Measurements from ENCODE around the gene TMEM139.

Gene TMEM139

DNA sequence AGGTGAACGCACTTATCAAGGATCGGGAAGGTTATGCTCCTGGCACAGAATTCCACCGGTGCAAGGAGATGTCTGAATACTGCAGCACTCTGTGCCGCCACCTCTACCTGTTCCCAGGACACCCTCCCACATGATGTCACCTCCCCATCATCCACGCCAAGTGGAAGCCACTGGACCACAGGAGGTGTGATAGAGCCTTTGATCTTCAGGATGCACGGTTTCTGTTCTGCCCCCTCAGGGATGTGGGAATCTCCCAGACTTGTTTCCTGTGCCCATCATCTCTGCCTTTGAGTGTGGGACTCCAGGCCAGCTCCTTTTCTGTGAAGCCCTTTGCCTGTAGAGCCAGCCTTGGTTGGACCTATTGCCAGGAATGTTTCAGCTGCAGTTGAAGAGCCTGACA lies 20.2 kb downstream of the TMEM139 start:
- H4K20me1 ChIP-seq (ENCODE audit: insufficient read depth), result no peaks in the 10 kb centered on the region
- TF ChIP-seq, protein P1, sequence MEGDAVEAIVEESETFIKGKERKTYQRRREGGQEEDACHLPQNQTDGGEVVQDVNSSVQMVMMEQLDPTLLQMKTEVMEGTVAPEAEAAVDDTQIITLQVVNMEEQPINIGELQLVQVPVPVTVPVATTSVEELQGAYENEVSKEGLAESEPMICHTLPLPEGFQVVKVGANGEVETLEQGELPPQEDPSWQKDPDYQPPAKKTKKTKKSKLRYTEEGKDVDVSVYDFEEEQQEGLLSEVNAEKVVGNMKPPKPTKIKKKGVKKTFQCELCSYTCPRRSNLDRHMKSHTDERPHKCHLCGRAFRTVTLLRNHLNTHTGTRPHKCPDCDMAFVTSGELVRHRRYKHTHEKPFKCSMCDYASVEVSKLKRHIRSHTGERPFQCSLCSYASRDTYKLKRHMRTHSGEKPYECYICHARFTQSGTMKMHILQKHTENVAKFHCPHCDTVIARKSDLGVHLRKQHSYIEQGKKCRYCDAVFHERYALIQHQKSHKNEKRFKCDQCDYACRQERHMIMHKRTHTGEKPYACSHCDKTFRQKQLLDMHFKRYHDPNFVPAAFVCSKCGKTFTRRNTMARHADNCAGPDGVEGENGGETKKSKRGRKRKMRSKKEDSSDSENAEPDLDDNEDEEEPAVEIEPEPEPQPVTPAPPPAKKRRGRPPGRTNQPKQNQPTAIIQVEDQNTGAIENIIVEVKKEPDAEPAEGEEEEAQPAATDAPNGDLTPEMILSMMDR (conservative IDR thresholded peaks at IDR 0.05; ENCODE audit: low read depth, low read length), result no peak
- H3K36me3 ChIP-seq (ENCODE audit: insufficient read depth), result peaks cover 20% of the 10 kb centered on the region; the same call in 1 of the 2 replicates

DNA sequence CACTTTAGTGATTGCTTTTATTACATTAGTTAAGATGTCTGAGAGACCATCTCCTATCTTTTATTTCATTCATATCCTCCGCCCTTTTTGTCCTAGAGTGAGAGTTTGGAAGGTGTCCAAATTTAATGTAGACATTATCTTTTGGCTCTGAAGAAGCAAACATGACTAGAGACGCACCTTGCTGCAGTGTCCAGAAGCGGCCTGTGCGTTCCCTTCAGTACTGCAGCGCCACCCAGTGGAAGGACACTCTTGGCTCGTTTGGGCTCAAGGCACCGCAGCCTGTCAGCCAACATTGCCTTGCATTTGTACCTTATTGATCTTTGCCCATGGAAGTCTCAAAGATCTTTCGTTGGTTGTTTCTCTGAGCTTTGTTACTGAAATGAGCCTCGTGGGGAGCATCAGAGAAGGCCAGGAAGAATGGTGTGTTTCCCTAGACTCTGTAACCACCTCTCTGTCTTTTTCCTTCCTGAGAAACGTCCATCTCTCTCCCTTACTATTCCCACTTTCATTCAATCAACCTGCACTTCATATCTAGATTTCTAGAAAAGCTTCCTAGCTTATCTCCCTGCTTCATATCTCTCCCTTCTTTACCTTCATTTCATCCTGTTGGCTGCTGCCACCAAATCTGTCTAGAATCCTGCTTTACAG lies 20.8 kb downstream of the TMEM139 start:
- Histone ChIP-seq H3K36me3 (ENCODE audit: insufficient read depth) (peaks cover 16% of the 10 kb centered on the region; the same call in 1 of the 2 replicates), H3K79me2 (ENCODE audit: insufficient read depth, low read depth) (no peaks in the 10 kb centered on the region), H2AFZ (ENCODE audit: low read depth) (no peak overlapping the region), H3K4me3 (IDR thresholded peaks at IDR 0.05; ENCODE audit: insufficient read depth, low read depth, low read length) (no peak overlapping the region), H4K20me1 (ENCODE audit: insufficient read depth) (no peaks in the 10 kb centered on the region), H3K27ac (no peak overlapping the region), H3K4me1 (ENCODE audit: low read depth, poor library complexity, severe bottlenecking) (no peaks in the 10 kb centered on the region), H3K27me3 (ENCODE audit: insufficient read depth, low read depth) (no peaks in the 10 kb centered on the region), H3K4me2 (no peak overlapping the region), H3K9ac (no peak overlapping the region)
- TF ChIP-seq, protein P1 (conservative IDR thresholded peaks at IDR 0.05; ENCODE audit: low read depth, low read length), result peak; percentile 73

More for the DNA sequence above, 20.2 kb downstream of the TMEM139 start:
- Histone ChIP-seq H3K4me1 (ENCODE audit: low read depth, poor library complexity, severe bottlenecking) (no peaks in the 10 kb centered on the region), H3K79me2 (ENCODE audit: insufficient read depth, low read depth) (no peaks in the 10 kb centered on the region), H3K4me3 (IDR thresholded peaks at IDR 0.05; ENCODE audit: insufficient read depth, low read depth, low read length) (no peak overlapping the region), H3K4me2 (no peak overlapping the region), H3K27me3 (ENCODE audit: insufficient read depth, low read depth) (no peaks in the 10 kb centered on the region), H3K9ac (no peak overlapping the region), H3K27ac (no peak overlapping the region), H2AFZ (ENCODE audit: low read depth) (no peak overlapping the region)

DNA sequence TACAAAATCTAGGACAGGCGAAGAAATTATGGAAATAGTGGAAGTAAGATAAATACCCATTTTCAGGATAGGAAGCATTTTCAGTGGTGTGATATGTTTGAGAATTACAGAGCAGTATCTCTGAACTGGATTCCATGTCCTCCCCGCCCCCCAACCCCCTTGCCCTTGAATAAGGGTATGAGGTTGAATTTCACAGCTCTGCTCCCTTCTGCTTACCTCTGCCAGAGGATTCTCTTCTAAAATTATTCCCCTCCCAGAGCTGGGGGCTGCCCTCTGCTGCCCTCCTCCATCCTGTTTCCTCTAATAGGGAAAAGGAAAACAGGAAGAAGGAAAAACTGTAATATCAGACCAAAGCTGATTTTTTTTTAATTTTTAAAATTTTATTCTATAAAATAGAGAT lies 23.9 kb downstream of the TMEM139 start:
- no peak overlapping the region for H3K27ac ChIP-seq
- H3K4me1 ChIP-seq (ENCODE audit: low read depth, poor library complexity, severe bottlenecking), result no peaks in the 10 kb centered on the region
- no peaks in the 10 kb centered on the region for H4K20me1 ChIP-seq (ENCODE audit: insufficient read depth)
- H2AFZ ChIP-seq (ENCODE audit: low read depth), result no peak overlapping the region
- H3K79me2 ChIP-seq (ENCODE audit: insufficient read depth, low read depth), result no peaks in the 10 kb centered on the region
- no peaks in the 10 kb centered on the region for H3K27me3 ChIP-seq (ENCODE audit: insufficient read depth, low read depth)
- no peak overlapping the region for H3K4me2 ChIP-seq
- H3K4me3 ChIP-seq (IDR thresholded peaks at IDR 0.05; ENCODE audit: insufficient read depth, low read depth, low read length), result no peak overlapping the region
- no peak overlapping the region for H3K9ac ChIP-seq
- H3K36me3 ChIP-seq (ENCODE audit: insufficient read depth), result peaks cover 16% of the 10 kb centered on the region; the same call in 1 of the 2 replicates
- TF ChIP-seq, protein P1 (conservative IDR thresholded peaks at IDR 0.05; ENCODE audit: low read depth, low read length), result no peak

DNA sequence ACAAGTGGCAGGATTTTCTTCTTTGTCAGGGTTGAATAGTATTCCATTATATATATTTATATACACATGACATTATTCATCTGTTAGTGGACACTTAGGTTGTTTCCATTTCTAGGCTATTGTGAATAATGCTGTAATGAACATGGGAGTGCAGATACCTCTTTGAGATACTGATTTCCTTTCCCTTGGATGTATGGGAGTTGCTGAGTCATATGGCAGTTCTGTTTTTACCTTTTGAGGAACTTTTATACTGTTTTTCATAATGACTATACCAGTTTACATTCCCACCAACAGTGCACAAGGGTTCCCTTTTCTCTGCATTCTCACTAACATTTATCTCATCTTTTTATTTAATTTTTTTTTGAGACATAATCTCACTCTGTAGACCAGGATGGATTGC lies 29.4 kb downstream of the TMEM139 start:
- TF ChIP-seq, protein P1 (conservative IDR thresholded peaks at IDR 0.05; ENCODE audit: low read depth, low read length), result no peak

More for the DNA sequence above, 29.4 kb downstream of the TMEM139 start:
- Histone ChIP-seq H3K4me2 (no peak overlapping the region), H3K9ac (no peak overlapping the region), H4K20me1 (ENCODE audit: insufficient read depth) (no peaks in the 10 kb centered on the region), H3K4me1 (ENCODE audit: low read depth, poor library complexity, severe bottlenecking) (no peaks in the 10 kb centered on the region), H3K36me3 (ENCODE audit: insufficient read depth) (no peaks in the 10 kb centered on the region), H3K27ac (no peak overlapping the region), H3K27me3 (ENCODE audit: insufficient read depth, low read depth) (no peaks in the 10 kb centered on the region), H3K4me3 (IDR thresholded peaks at IDR 0.05; ENCODE audit: insufficient read depth, low read depth, low read length) (no peak overlapping the region), H3K79me2 (ENCODE audit: insufficient read depth, low read depth) (no peaks in the 10 kb centered on the region), H2AFZ (ENCODE audit: low read depth) (no peak overlapping the region)

Data from KMS-11 (cell line).